Activated naive CD4-positive, alpha-beta T cell treated with anti-CD3 and anti-CD28 coated beads, Interleukin-2, amount 50 U/mL, for 24 hours (primary cell): ENCODE data around the gene SLC44A3.
"Not testable (repeated sequence)": the region's sequence is repeated elsewhere in the genome, so short reads cannot be mapped to it uniquely, and the experiment has no call there.

Source experiments
- H3K27ac Mint-ChIP-seq: one replicate; pipeline ENCODE4 v1.8.0; 2021; ENCODE audit warnings: mild to moderate bottlenecking, mixed read lengths
- H3K27me3 Mint-ChIP-seq: one replicate; pipeline ENCODE4 v1.8.0; 2021; ENCODE audit warnings: mixed read lengths
- H3K36me3 Mint-ChIP-seq: one replicate; pipeline ENCODE4 v1.8.0; 2021; ENCODE audit warnings: mixed read lengths
- H3K4me1 Mint-ChIP-seq: one replicate; pipeline ENCODE4 v1.8.0; 2021; ENCODE audit warnings: mixed read lengths
- H3K4me3 Mint-ChIP-seq: one replicate; pipeline ENCODE4 v1.8.0; 2021; ENCODE audit warnings: mild to moderate bottlenecking, mixed read lengths
- H3K9me3 Mint-ChIP-seq: one replicate; pipeline ENCODE4 v1.8.0; 2021; ENCODE audit warnings: mixed read lengths

The SLC44A3 gene

GRCh38 chr1:94936861-94937620 lies 116.9 kb downstream of the SLC44A3 start:
- no peaks in the 10 kb centered on the region for H3K27me3 Mint-ChIP-seq
- H3K4me3 Mint-ChIP-seq, result no peak overlapping the region
- H3K4me1 Mint-ChIP-seq, result peaks cover 11% of the 10 kb centered on the region
- H3K27ac Mint-ChIP-seq, result no peak overlapping the region
- H3K36me3 Mint-ChIP-seq, result no peaks in the 10 kb centered on the region
- no peaks in the 10 kb centered on the region for H3K9me3 Mint-ChIP-seq

DNA sequence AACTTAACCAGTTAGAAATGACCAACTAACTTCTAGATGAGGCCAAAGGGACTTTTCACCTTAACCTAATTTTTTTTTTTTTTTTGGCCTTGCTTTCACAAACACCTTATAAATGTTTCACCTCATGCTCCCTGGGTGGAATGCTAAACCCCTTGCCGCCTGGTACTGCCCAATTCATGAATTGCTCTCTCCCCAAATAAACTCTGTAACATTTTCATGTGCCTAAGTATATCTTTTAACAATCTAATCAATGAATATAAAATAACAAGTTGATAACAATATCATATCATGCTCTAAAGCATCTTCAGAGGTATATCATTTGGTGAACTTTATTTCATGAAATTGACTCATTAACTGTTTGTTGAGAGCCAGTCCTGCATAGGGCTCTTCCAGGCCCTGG lies 117.7 kb downstream of the SLC44A3 start:
- Mint-ChIP-seq H3K27ac (no peak overlapping the region), H3K4me1 (peaks cover 11% of the 10 kb centered on the region), H3K9me3 (no peaks in the 10 kb centered on the region), H3K4me3 (no peak overlapping the region), H3K36me3 (no peaks in the 10 kb centered on the region), H3K27me3 (no peaks in the 10 kb centered on the region)

GRCh38 chr1:94940738-94941137 lies 120.6 kb downstream of the SLC44A3 start:
- no peak overlapping the region for H3K27ac Mint-ChIP-seq
- H3K9me3 Mint-ChIP-seq, result no peaks in the 10 kb centered on the region
- H3K4me1 Mint-ChIP-seq, result peaks cover 6% of the 10 kb centered on the region

DNA sequence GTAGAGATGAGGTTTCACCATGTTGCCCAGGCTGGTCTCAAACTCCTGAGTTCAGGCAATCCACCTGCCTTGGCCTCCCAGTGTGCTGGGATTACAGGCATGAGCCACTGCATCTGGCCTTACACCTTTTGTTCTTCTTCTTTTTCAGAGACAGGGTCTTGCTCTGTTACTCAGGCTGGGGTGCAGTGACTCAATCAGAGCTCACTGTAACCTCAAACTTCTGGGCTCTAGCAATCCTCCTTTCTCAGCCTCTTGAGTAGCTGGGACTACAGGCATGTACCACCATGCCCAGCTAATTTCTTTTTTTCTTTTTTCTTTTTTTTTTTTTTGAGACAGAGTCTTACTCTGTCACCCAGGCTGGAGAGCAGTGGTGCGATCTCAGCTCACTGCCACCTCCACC lies 121.3 kb downstream of the SLC44A3 start:
- H3K4me1 Mint-ChIP-seq, H3K4me3 Mint-ChIP-seq, H3K36me3 Mint-ChIP-seq, H3K9me3 Mint-ChIP-seq, H3K27me3 Mint-ChIP-seq, H3K27ac Mint-ChIP-seq: not testable (repeated sequence)

More at GRCh38 chr1:94940738-94941137, 120.6 kb downstream of the SLC44A3 start:
- H3K27me3 Mint-ChIP-seq, result peaks cover 1% of the 10 kb centered on the region
- no peaks in the 10 kb centered on the region for H3K36me3 Mint-ChIP-seq
- no peak overlapping the region for H3K4me3 Mint-ChIP-seq

GRCh38 chr1:94942171-94943128 lies 122.3 kb downstream of the SLC44A3 start:
- H3K4me3 Mint-ChIP-seq, result no peak overlapping the region
- H3K27ac Mint-ChIP-seq, result no peak overlapping the region
- H3K4me1 Mint-ChIP-seq, result no peaks in the 10 kb centered on the region
- peaks cover 1% of the 10 kb centered on the region for H3K27me3 Mint-ChIP-seq
- no peaks in the 10 kb centered on the region for H3K36me3 Mint-ChIP-seq
- no peaks in the 10 kb centered on the region for H3K9me3 Mint-ChIP-seq
